HEK293 (cell line): ENCODE measurements around the gene DVL3.
"Not testable (repeated sequence)": the region's sequence is repeated elsewhere in the genome, so short reads cannot be mapped to it uniquely, and the experiment has no call there.

Experiments used
- CTCF ChIA-PET: fragments of 350-600 bp; formaldehyde crosslinking; extraction: SDS; loops from one replicate; lab custom pipeline; 2021; ENCODE audit warnings: antibody characterized with exemption; lab: Yijun Ruan, JAX
- POLR2A ChIA-PET: fragments of 300-600 bp; formaldehyde crosslinking; extraction: SDS; loops from one replicate; lab custom pipeline; 2020; ENCODE audit warnings: antibody characterized with exemption, inconsistent platforms; lab: Yijun Ruan, JAX
- H3K27ac ChIP-seq: fragments of 200-500 bp; sonication (Bioruptor generic); 2 replicates; pipeline ENCODE4 v1.5.1; 2014; ENCODE audit warnings: low read depth, low read length, control low read depth, inconsistent platforms; ENCODE audit errors: extremely low read depth
- H3K36me3 ChIP-seq, 2 experiments: fragments of 200-500 bp in 1 of 2; sonication (Bioruptor generic) in 1 of 2; 1 replicate in 1 of 2; 2 replicates in 1 of 2; pipeline ENCODE4 v1.5.1; 2014 to 2017; ENCODE audit warnings: inconsistent platforms in 2 of 2, low read length in 2 of 2; ENCODE audit not compliant: control insufficient read depth in 2 of 2, insufficient read depth in 1 of 2
- H3K4me1 ChIP-seq: fragments of 200-500 bp; sonication (Bioruptor generic); 2 replicates; pipeline ENCODE4 v1.5.1; 2014; ENCODE audit warnings: mild to moderate bottlenecking, low read length, inconsistent platforms; ENCODE audit not compliant: control insufficient read depth, insufficient read depth
- H3K4me3 ChIP-seq: 2 replicates; pipeline ENCODE4 v1.5.1; 2011; ENCODE audit warnings: low read depth, mild to moderate bottlenecking, control low read depth, low read length, moderate library complexity
- H3K9me3 ChIP-seq: fragments of 200-500 bp; sonication (Bioruptor generic); 2 replicates; pipeline ENCODE4 v1.5.1; 2014; ENCODE audit warnings: low read depth, low read length, inconsistent platforms; ENCODE audit not compliant: control insufficient read depth, insufficient read depth
- CTCF ChIP-seq: fragments of 450-650 bp; formaldehyde crosslinking; IDR thresholded peaks from 2 replicates; pipeline ENCODE4 v1.5.1; 2016; ENCODE audit warnings: missing biosample characterization, missing genetic modification characterization
- KLF10 ChIP-seq: fragments of 450-650 bp; IDR thresholded peaks from 2 replicates; pipeline ENCODE4 v1.5.1; 2018; ENCODE audit warnings: missing biosample characterization, mild to moderate bottlenecking, missing genetic modification characterization
- KLF9 ChIP-seq: fragments of 450-650 bp; formaldehyde crosslinking; IDR thresholded peaks from 2 replicates; pipeline ENCODE4 v1.5.1; 2016; ENCODE audit warnings: missing biosample characterization, missing genetic modification characterization, low read depth
- OSR2 ChIP-seq: fragments of 450-650 bp; formaldehyde crosslinking; IDR thresholded peaks from 2 replicates; pipeline ENCODE4 v1.5.1; 2016; ENCODE audit warnings: missing biosample characterization, missing genetic modification characterization
- ZBTB10 ChIP-seq: fragments of 450-650 bp; formaldehyde crosslinking; IDR thresholded peaks from 2 replicates; pipeline ENCODE4 v1.5.1; 2016; ENCODE audit warnings: missing biosample characterization, missing genetic modification characterization
- ZNF114 ChIP-seq: fragments of 450-650 bp; formaldehyde crosslinking; IDR thresholded peaks from 2 replicates; pipeline ENCODE4 v1.5.0; 2017; ENCODE audit warnings: missing biosample characterization, missing genetic modification characterization
- ZNF121 ChIP-seq: fragments of 450-650 bp; formaldehyde crosslinking; IDR thresholded peaks from 2 replicates; pipeline ENCODE4 v1.5.1; 2016; ENCODE audit warnings: missing biosample characterization, missing genetic modification characterization
- ZNF16 ChIP-seq: fragments of 450-650 bp; formaldehyde crosslinking; IDR thresholded peaks from 2 replicates; pipeline ENCODE4 v1.5.1; 2016; ENCODE audit warnings: low read depth, missing biosample characterization, missing genetic modification characterization
- ZNF174 ChIP-seq: fragments of 450-650 bp; formaldehyde crosslinking; IDR thresholded peaks from 2 replicates; pipeline ENCODE4 v1.5.0; 2017; ENCODE audit warnings: missing biosample characterization, mild to moderate bottlenecking, missing genetic modification characterization
- ZNF214 ChIP-seq: fragments of 450-650 bp; formaldehyde crosslinking; IDR thresholded peaks from 2 replicates; pipeline ENCODE4 v1.5.1; 2017; ENCODE audit warnings: missing biosample characterization, mild to moderate bottlenecking, missing genetic modification characterization, borderline replicate concordance
- ZNF280C ChIP-seq: fragments of 450-650 bp; formaldehyde crosslinking; IDR thresholded peaks from 2 replicates; pipeline ENCODE4 v1.5.1; 2016; ENCODE audit warnings: missing biosample characterization, missing genetic modification characterization
- ZNF302 ChIP-seq: fragments of 450-650 bp; formaldehyde crosslinking; IDR thresholded peaks from 2 replicates; pipeline ENCODE4 v1.5.1; 2016; ENCODE audit warnings: missing biosample characterization, missing genetic modification characterization, low read depth
- ZNF398 ChIP-seq: fragments of 450-650 bp; formaldehyde crosslinking; IDR thresholded peaks from 2 replicates; pipeline ENCODE4 v1.5.1; 2017; ENCODE audit warnings: missing biosample characterization, missing genetic modification characterization
- ZNF629 ChIP-seq: fragments of 450-650 bp; formaldehyde crosslinking; IDR thresholded peaks from 2 replicates; pipeline ENCODE4 v1.5.1; 2017; ENCODE audit warnings: missing biosample characterization, missing genetic modification characterization
- ZNF76 ChIP-seq: fragments of 450-650 bp; formaldehyde crosslinking; IDR thresholded peaks from 2 replicates; pipeline ENCODE4; 2016; ENCODE audit warnings: low read depth, missing biosample characterization, missing genetic modification characterization, borderline replicate concordance
- ZNF792 ChIP-seq: fragments of 450-650 bp; formaldehyde crosslinking; IDR thresholded peaks from 2 replicates; pipeline ENCODE4 v1.5.1; 2016; ENCODE audit warnings: missing biosample characterization, missing genetic modification characterization
- ZSCAN5A ChIP-seq: fragments of 450-650 bp; formaldehyde crosslinking; IDR thresholded peaks from 2 replicates; pipeline ENCODE4 v1.5.1; 2016; ENCODE audit warnings: missing biosample characterization, missing genetic modification characterization

DVL3 gene

GRCh38 chr3:184149123-184149522 lies 6.1 kb upstream of the DVL3 start:
- TF ChIP-seq ZNF114 (tag by site-specific recombination) (no peak), ZNF121 (tag by site-specific recombination) (peak; percentile 88)
- H3K36me3 ChIP-seq: peaks cover 6 to 28% of the 10 kb centered on the region in 2 experiments; a peak in 2 of 3 replicates
- H3K4me1 ChIP-seq: no peaks in the 10 kb centered on the region
- ChIA-PET CTCF (no interaction called here), POLR2A (interaction anchor here (0.6 kb wide), 1 partner anchor 30 kb away, joined by 5 read pairs; no protein-coding TSS in a partner anchor)
- no peak overlapping the region for H3K27ac ChIP-seq
- H3K9me3 ChIP-seq: no peaks in the 10 kb centered on the region
- H3K4me3 ChIP-seq: no peak overlapping the region

- peaks cover 6 to 22% of the 10 kb centered on the region in 2 experiments; a peak in 2 of 3 replicates for H3K36me3 ChIP-seq
- H3K4me3 ChIP-seq, H3K9me3 ChIP-seq, H3K27ac ChIP-seq, CTCF ChIA-PET, POLR2A ChIA-PET, H3K4me1 ChIP-seq: not testable (repeated sequence)
- peak; percentile 51; the same call in 1 of the 2 replicates for TF ChIP-seq CTCF
Measured at GRCh38 chr3:184149770-184150169, 5.4 kb upstream of the DVL3 start.

GRCh38 chr3:184155644-184156521 lies 706 bp downstream of the DVL3 start:
- ChIA-PET POLR2A (interaction anchor here (0.6 to 2.0 kb wide), 8 partner anchors 13 to 140 kb away, joined by 3 to 11 read pairs (median 6); partner anchors contain the start of genes ABCF3, AP2M1 and EIF2B5), CTCF (interaction anchor here (0.6 to 1.6 kb wide), 4 partner anchors 10 to 271 kb away, joined by 3 read pairs; partner anchors contain the start of gene PARL)
- H3K27ac ChIP-seq: peak overlapping the region; percentile 95
- H3K4me3 ChIP-seq: peak overlapping the region; percentile 82
- H3K9me3 ChIP-seq: no peaks in the 10 kb centered on the region
- H3K36me3 ChIP-seq: peaks cover 0 to 15% of the 10 kb centered on the region in 2 experiments; a peak in 2 of 3 replicates
- no peaks in the 10 kb centered on the region for H3K4me1 ChIP-seq
- TF ChIP-seq ZNF214 (tag by site-specific recombination) (no peak), ZNF792 (tag by site-specific recombination) (no peak), ZNF280C (tag by site-specific recombination) (no peak), KLF10 (0 out of 2 replicates have a peak, but pooled peaks have one; percentile 18), ZNF629 (tag by site-specific recombination) (no peak), ZBTB10 (tag by site-specific recombination) (0 out of 2 replicates have a peak, but pooled peaks have one; percentile 21), ZSCAN5A (tag by site-specific recombination) (no peak), ZNF16 (tag by site-specific recombination) (no peak), OSR2 (tag by site-specific recombination) (no peak), ZNF76 (tag by site-specific recombination) (no peak), KLF9 (peak; percentile 79), ZNF302 (tag by site-specific recombination) (no peak), ZNF398 (tag by site-specific recombination) (no peak), ZNF174 (tag by site-specific recombination) (no peak)
